A204.1 (cell line): Measurements from ENCODE around the gene BRSK2.

Experiments used
- FAIRE-seq: peaks from 2 replicates; lab custom pipeline; 2012; peaks lifted over from hg19 to GRCh38; lab: Jason Lieb, UNC

BRSK2 gene

GRCh38 chr11:1454576-1454975, 64.8 kb downstream of the BRSK2 start:
- FAIRE-seq = no peak

- no peak for FAIRE-seq
Observed at GRCh38 chr11:1455032-1455762, 65.5 kb downstream of the BRSK2 start.

GRCh38 chr11:1455763-1456060, 66.0 kb downstream of the BRSK2 start:
- no peak for FAIRE-seq

GRCh38 chr11:1456176-1456575, 66.4 kb downstream of the BRSK2 start:
- no peak for FAIRE-seq

GRCh38 chr11:1456596-1457325, 67.0 kb downstream of the BRSK2 start:
- no peak for FAIRE-seq

GRCh38 chr11:1457326-1457680, 67.6 kb downstream of the BRSK2 start:
- FAIRE-seq = no peak

GRCh38 chr11:1457856-1458255, 68.1 kb downstream of the BRSK2 start:
- FAIRE-seq = no peak

- no peak for FAIRE-seq
Observed at GRCh38 chr11:1458340-1459218, 68.8 kb downstream of the BRSK2 start.

GRCh38 chr11:1459219-1459575, 69.5 kb downstream of the BRSK2 start:
- FAIRE-seq = no peak

GRCh38 chr11:1459764-1460395, 70.1 kb downstream of the BRSK2 start:
- no peak for FAIRE-seq

GRCh38 chr11:1460396-1460985, 70.8 kb downstream of the BRSK2 start:
- FAIRE-seq = no peak

GRCh38 chr11:1460986-1461825, 71.5 kb downstream of the BRSK2 start:
- no peak for FAIRE-seq

GRCh38 chr11:1461826-1462697, 72.3 kb downstream of the BRSK2 start:
- no peak for FAIRE-seq

- FAIRE-seq = no peak
Observed at GRCh38 chr11:1462698-1462975, 72.9 kb downstream of the BRSK2 start.

- FAIRE-seq = no peak
Observed at GRCh38 chr11:1463056-1463455, 73.3 kb downstream of the BRSK2 start.

GRCh38 chr11:1466784-1467183, 77.0 kb downstream of the BRSK2 start:
- no peak for FAIRE-seq

- no peak for FAIRE-seq
Observed at GRCh38 chr11:1467270-1467669, 77.5 kb downstream of the BRSK2 start.

- FAIRE-seq = no peak
Observed at GRCh38 chr11:1468002-1468401, 78.3 kb downstream of the BRSK2 start.

GRCh38 chr11:1468473-1469066, 78.8 kb downstream of the BRSK2 start:
- FAIRE-seq = no peak

- FAIRE-seq = no peak
Observed at GRCh38 chr11:1469287-1469910, 79.7 kb downstream of the BRSK2 start.
